GM12878 (cell line): ENCODE data around the gene AGBL1. TPM values are rescaled to one million over a fixed set of nuclear protein-coding genes. Genes with fewer than 3 reads are reported as not detected.

Source experiments
- ATAC-seq: fragments of 200-7000 bp; cut with Tn5 transposase; 3 replicates; pipeline ENCODE4 v1.9.1; 2020; ENCODE audit warnings: mild to moderate bottlenecking, moderate library complexity
- BruUV-seq: library from RNA; stranded (reverse); fragments of 400-500 nt; replicated peaks from 2 replicates; lab custom pipeline; 2021; lab: Mats Ljungman, UMichigan
- CTCF ChIA-PET: fragments of 300-600 bp; sonication (Branson Sonifier 250); formaldehyde crosslinking; extraction: SDS; loops from one replicate; lab custom pipeline; 2021; ENCODE audit warnings: inconsistent platforms; lab: Yijun Ruan, JAX
- POLR2A ChIA-PET: fragments of 350-600 bp; formaldehyde crosslinking; extraction: SDS; loops from one replicate; lab custom pipeline; 2021; ENCODE audit warnings: inconsistent platforms; lab: Charles Lee
- RAD21 ChIA-PET: fragments of 300-600 bp; sonication (Branson Sonifier 250); formaldehyde crosslinking; loops from one replicate; lab custom pipeline; 2023; ENCODE audit warnings: antibody characterized with exemption; ENCODE audit not compliant: unreplicated experiment; lab: Charles Lee
- SMC1A ChIA-PET: fragments of 300-600 bp; sonication (Branson Sonifier 250); formaldehyde crosslinking; loops from one replicate; lab custom pipeline; 2023; ENCODE audit not compliant: unreplicated experiment, uncharacterized antibody; lab: Charles Lee
- DNase-seq: peaks from one replicate; pipeline ENCODE4 v3.0.0-alpha.2; 2011; ENCODE audit warnings: low read depth, low spot score
- FAIRE-seq: peaks from 3 replicates; lab custom pipeline; 2011; peaks lifted over from hg19 to GRCh38; lab: Jason Lieb, UNC
- H2AFZ ChIP-seq: 2 replicates; pipeline ENCODE4 v1.6.0; 2011; ENCODE audit warnings: low read depth, low read length, control low read depth; ENCODE audit not compliant: control insufficient read depth
- H3K27ac ChIP-seq: 2 replicates; pipeline ENCODE4 v1.5.1; 2011; ENCODE audit warnings: control low read depth; ENCODE audit not compliant: control insufficient read depth, insufficient read depth
- H3K27me3 ChIP-seq, 2 experiments: replicated peaks in 1 of 2; 2 replicates each; pipeline versions ENCODE4 v1.6.0 to v1.6.1; 2011; ENCODE audit warnings: low read length in 1 of 2; ENCODE audit not compliant: control insufficient read depth in 2 of 2, insufficient read depth in 2 of 2
- H3K36me3 ChIP-seq, 2 experiments: 2 replicates each; pipeline ENCODE4 v1.5.1; 2011; ENCODE audit warnings: low read length in 1 of 2; ENCODE audit not compliant: control insufficient read depth in 2 of 2, insufficient read depth in 2 of 2
- H3K4me1 ChIP-seq: 2 replicates; pipeline ENCODE4 v1.6.1; 2011; ENCODE audit warnings: mild to moderate bottlenecking, low read length, moderate library complexity, mixed read lengths; ENCODE audit not compliant: control insufficient read depth, insufficient read depth
- H3K4me2 ChIP-seq: 2 replicates; pipeline ENCODE4 v1.6.0; 2011; ENCODE audit warnings: control low read depth; ENCODE audit not compliant: control insufficient read depth, insufficient read depth
- H3K4me3 ChIP-seq: fragments of 200-600 bp; sonication (generic); 2 replicates; pipeline ENCODE4 v1.5.1; 2016
- H3K79me2 ChIP-seq: 2 replicates; pipeline ENCODE4 v1.6.0; 2011; ENCODE audit warnings: low read length; ENCODE audit not compliant: control insufficient read depth, insufficient read depth
- H3K9ac ChIP-seq: 2 replicates; pipeline ENCODE4 v1.8.0; 2011; ENCODE audit warnings: low read length, control low read depth, mixed read lengths; ENCODE audit not compliant: control insufficient read depth, insufficient read depth
- H3K9me3 ChIP-seq: replicated peaks from 3 replicates; pipeline ENCODE4 v1.5.1; 2011; ENCODE audit warnings: mild to moderate bottlenecking, low read length; ENCODE audit not compliant: control insufficient read depth, insufficient read depth
- H4K20me1 ChIP-seq: 2 replicates; pipeline ENCODE4 v1.6.0; 2011; ENCODE audit not compliant: control insufficient read depth, insufficient read depth
- ATF7 ChIP-seq: fragments of 450-650 bp; IDR thresholded peaks from 2 replicates; pipeline ENCODE4 v1.6.1; 2016; ENCODE audit warnings: low read depth, mild to moderate bottlenecking
- BACH1 ChIP-seq: fragments of 450-650 bp; IDR thresholded peaks from 2 replicates; pipeline ENCODE4 v1.6.1; 2017; ENCODE audit warnings: mild to moderate bottlenecking, borderline replicate concordance
- CBX3 ChIP-seq: fragments of 200-600 bp; sonication (generic); IDR thresholded peaks from 2 replicates; pipeline ENCODE4 v1.6.1; 2016; ENCODE audit warnings: low read depth, borderline replicate concordance
- CBX5 ChIP-seq: sonication (generic); IDR thresholded peaks from 2 replicates; pipeline ENCODE4 v1.6.1; 2016; ENCODE audit warnings: low read depth, moderate library complexity, mild to moderate bottlenecking, inconsistent platforms
- GABPA ChIP-seq: IDR thresholded peaks from 2 replicates; pipeline ENCODE4 v1.6.1; 2014; ENCODE audit warnings: antibody characterized with exemption, low read depth, mild to moderate bottlenecking, inconsistent platforms
- IKZF1 ChIP-seq: fragments of 450-650 bp; conservative IDR thresholded peaks from 2 replicates; pipeline ENCODE4 v1.6.1; 2017; ENCODE audit warnings: antibody characterized with exemption, mild to moderate bottlenecking
- KLF5 ChIP-seq: fragments of 450-650 bp; IDR thresholded peaks from 2 replicates; pipeline ENCODE4 v1.6.1; 2014; ENCODE audit warnings: mild to moderate bottlenecking; ENCODE audit not compliant: partially characterized antibody
- MAX ChIP-seq: IDR thresholded peaks from 2 replicates; pipeline ENCODE4 v1.6.1; 2012; ENCODE audit warnings: low read depth, low read length, improper control_type of control experiment
- MTA2 ChIP-seq: fragments of 450-650 bp; IDR thresholded peaks from 2 replicates; pipeline ENCODE4 v1.6.1; 2016; ENCODE audit warnings: low read depth, mild to moderate bottlenecking, moderate library complexity
- MXI1 ChIP-seq: fragments of 150-350 bp; IDR thresholded peaks from 2 replicates; pipeline ENCODE4 v1.6.1; 2011; ENCODE audit warnings: low read depth, mild to moderate bottlenecking, inconsistent platforms, low read length, improper control_type of control experiment
- NFYB ChIP-seq: IDR thresholded peaks from 2 replicates; pipeline ENCODE4 v1.6.1; 2011; ENCODE audit warnings: low read depth, mild to moderate bottlenecking, low read length, improper control_type of control experiment, moderate library complexity; ENCODE audit not compliant: insufficient read depth
- RB1 ChIP-seq: fragments of 450-650 bp; formaldehyde crosslinking; IDR thresholded peaks from 2 replicates; pipeline ENCODE4 v1.6.1; 2017; ENCODE audit warnings: mild to moderate bottlenecking, borderline replicate concordance
- SKIL ChIP-seq: fragments of 450-650 bp; IDR thresholded peaks from 2 replicates; pipeline ENCODE4 v1.6.1; 2017; ENCODE audit warnings: mild to moderate bottlenecking, low read depth, inconsistent platforms; ENCODE audit not compliant: poor library complexity, severe bottlenecking
- SMAD5 ChIP-seq: IDR thresholded peaks from 2 replicates; pipeline ENCODE4 v1.6.1; 2016; ENCODE audit warnings: antibody characterized with exemption, low read depth
- SMC3 ChIP-seq: IDR thresholded peaks from 2 replicates; pipeline ENCODE4 v1.6.1; 2011; ENCODE audit warnings: low read length, improper control_type of control experiment, borderline replicate concordance
- TBL1XR1 ChIP-seq: IDR thresholded peaks from 2 replicates; pipeline ENCODE4 v1.6.1; 2012; ENCODE audit warnings: low read depth, low read length, improper control_type of control experiment
- YBX1 ChIP-seq: fragments of 450-650 bp; IDR thresholded peaks from 2 replicates; pipeline ENCODE4 v1.6.1; 2016; ENCODE audit warnings: antibody characterized with exemption
- WGBS: methylation state at CpG from one replicate; pipeline ENCODE4 v1.1.6; 2016; ENCODE audit warnings: low lambda C conversion rate; ENCODE audit not compliant: insufficient replicate concordance, insufficient coverage; ENCODE audit errors: missing lambda C conversion rate; 5-methylcytosine and 5-hydroxymethylcytosine counted together
- in situ Hi-C: fragments of 300-500 bp; cut with MboI; formaldehyde crosslinking; loops from 9 replicates; pipeline ENCODE4 v1.14.3; 2018; ENCODE audit warnings: mixed read lengths
- intact Hi-C: fragments of 100-400 bp; cut with micrococcal nuclease; formaldehyde crosslinking; loops from one replicate; pipeline ENCODE4 v1.14.2; 2022; ENCODE audit not compliant: unreplicated experiment
- polyA plus RNA-seq, 11 experiments: library from polyadenylated mRNA; depleted of rRNA in 4 of 11; unstranded in 6 of 11; stranded (reverse) in 5 of 11; fragments of >200 nt; fragmentation: Nextera tagmentation in 4 of 11; fragmentation: Illumina TruSeq in 1 of 11; extraction: Ambion mirVana in 4 of 11; extraction: Trizol in 1 of 11; gene quantifications; 1 replicate in 1 of 11; 2 replicates in 10 of 11; pipeline versions ENCODE4 v1.2.1 to v1.2.3, GENCODE V29; 2011 to 2016; ENCODE audit warnings: inconsistent platforms in 2 of 11, missing spikeins in 2 of 11, low read depth in 1 of 11
- total RNA-seq, 4 experiments: library from RNA; depleted of rRNA in 3 of 4; stranded (reverse); fragments of >200 nt in 3 of 4; fragmentation: Illumina TruSeq in 1 of 4; extraction: Trizol in 1 of 4; gene quantifications; 2 replicates each; pipeline versions ENCODE4 v1.2.1 to v1.2.3, GENCODE V29; 2013 to 2021

The AGBL1 gene
- total and polyA plus RNA-seq, 10 of the 15 experiments (the other 5 are each of a cell fraction or from before 2014, with no cell fraction given), result not detected

- Histone ChIP-seq H3K79me2 (no peaks in the 10 kb centered on the region), H3K27ac (no peak overlapping the region), H3K4me1 (no peaks in the 10 kb centered on the region), H3K9me3 (no peaks in the 10 kb centered on the region), H3K9ac (no peak overlapping the region), H3K4me2 (no peak overlapping the region), H3K4me3 (no peak overlapping the region), H3K36me3 (no peaks in the 10 kb centered on the region)
- in situ Hi-C loops, result no loop called here
- no peak for DNase-seq
- POLR2A ChIA-PET, result no interaction called here
- intact Hi-C loops, result no loop called here
- 0% methylated on average over 5 of the region's 5 CpGs for WGBS
- no peak for ATAC-seq
- BruUV-seq, result no TSS peak
- TF ChIP-seq GABPA (no peak), RB1 (no peak), KLF5 (no peak), YBX1 (no peak), CBX3 (no peak), MXI1 (no peak), ATF7 (no peak), NFYB (no peak), BACH1 (no peak), SMC3 (no peak), SKIL (no peak), CBX5 (no peak), MAX (no peak), SMAD5 (no peak), IKZF1 (no peak), TBL1XR1 (no peak), MTA2 (no peak)
- TF ChIP-seq, all 136 proteins: peak for 0
- SMC1A ChIA-PET, result no interaction called here
- RAD21 ChIA-PET, result no interaction called here
- no peaks in the 10 kb centered on the region for H4K20me1 ChIP-seq
- no peak for FAIRE-seq
- CTCF ChIA-PET, result interaction anchor here (1.0 to 1.5 kb wide), 2 partner anchors 19 to 22 kb away, joined by 3 read pairs; no protein-coding TSS in a partner anchor
- no peaks in the 10 kb centered on the region for H3K27me3 ChIP-seq
- H2AFZ ChIP-seq, result no peak overlapping the region
Measured at GRCh38 chr15:86765281-86765680, 685.6 kb downstream of the AGBL1 start.
